ENCODE measurements around the gene VCAN.

VCAN gene

DNA sequence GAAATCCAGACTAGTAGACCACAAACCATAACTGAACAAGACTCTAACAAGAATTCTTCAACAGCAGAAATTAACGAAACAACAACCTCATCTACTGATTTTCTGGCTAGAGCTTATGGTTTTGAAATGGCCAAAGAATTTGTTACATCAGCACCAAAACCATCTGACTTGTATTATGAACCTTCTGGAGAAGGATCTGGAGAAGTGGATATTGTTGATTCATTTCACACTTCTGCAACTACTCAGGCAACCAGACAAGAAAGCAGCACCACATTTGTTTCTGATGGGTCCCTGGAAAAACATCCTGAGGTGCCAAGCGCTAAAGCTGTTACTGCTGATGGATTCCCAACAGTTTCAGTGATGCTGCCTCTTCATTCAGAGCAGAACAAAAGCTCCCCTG is 68.6 kb downstream of the VCAN start:
- no peak for DNase-seq

DNA sequence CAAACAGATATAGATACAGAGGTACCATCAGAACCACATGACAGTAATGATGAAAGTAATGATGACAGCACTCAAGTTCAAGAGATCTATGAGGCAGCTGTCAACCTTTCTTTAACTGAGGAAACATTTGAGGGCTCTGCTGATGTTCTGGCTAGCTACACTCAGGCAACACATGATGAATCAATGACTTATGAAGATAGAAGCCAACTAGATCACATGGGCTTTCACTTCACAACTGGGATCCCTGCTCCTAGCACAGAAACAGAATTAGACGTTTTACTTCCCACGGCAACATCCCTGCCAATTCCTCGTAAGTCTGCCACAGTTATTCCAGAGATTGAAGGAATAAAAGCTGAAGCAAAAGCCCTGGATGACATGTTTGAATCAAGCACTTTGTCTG is 69.2 kb downstream of the VCAN start:
- no peak for DNase-seq

GRCh38 chr5:83542839-83543238 is 71.3 kb downstream of the VCAN start:
- DNase-seq, result no peak

- no peak for DNase-seq
Observed at GRCh38 chr5:83543898-83544297, 72.4 kb downstream of the VCAN start.

GRCh38 chr5:83547161-83547560 is 75.6 kb downstream of the VCAN start:
- no peak for DNase-seq

- DNase-seq, result no peak
Observed at GRCh38 chr5:83547889-83548288, 76.3 kb downstream of the VCAN start.

- DNase-seq, result no peak
Observed at GRCh38 chr5:83548581-83548980, 77.0 kb downstream of the VCAN start.

GRCh38 chr5:83549076-83549475 is 77.5 kb downstream of the VCAN start:
- no peak for DNase-seq

DNA sequence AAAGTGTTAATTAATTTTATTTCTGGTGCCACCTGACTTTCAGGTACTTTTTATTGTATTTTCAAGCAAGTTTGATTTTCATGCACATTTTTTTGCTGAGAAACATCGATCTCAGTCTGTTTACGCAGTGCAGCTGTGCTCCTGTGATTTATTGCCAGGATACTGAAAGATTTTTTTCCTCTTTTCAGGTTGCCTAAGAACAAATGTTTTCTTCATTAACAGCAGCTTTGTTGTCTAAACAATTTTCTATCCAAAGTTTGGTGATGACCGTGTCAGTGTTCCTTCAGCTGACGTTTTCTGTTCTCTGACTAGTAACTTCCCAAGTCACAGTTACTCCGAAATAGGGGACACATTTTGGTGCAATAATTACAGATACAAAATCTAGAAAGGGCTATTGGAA is 78.1 kb downstream of the VCAN start:
- no peak for DNase-seq

DNA sequence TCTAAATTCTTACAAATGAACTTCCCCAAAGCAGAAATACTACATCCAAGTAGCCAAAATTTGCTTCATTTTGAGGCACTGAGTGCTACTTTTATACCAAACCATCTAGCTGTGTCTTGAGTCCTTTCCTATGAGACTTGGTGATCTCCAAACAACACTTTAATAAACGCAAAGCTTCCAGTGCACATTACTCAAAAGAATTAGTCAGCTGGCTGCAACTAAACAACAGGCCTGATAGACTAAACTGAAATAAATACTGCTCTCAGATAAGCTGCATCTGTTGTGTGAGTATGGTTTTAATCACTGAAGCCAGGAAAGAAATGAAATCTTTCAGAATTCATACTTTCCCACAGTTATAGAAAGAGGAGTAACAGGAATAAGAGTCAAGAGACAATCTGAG is 80.3 kb downstream of the VCAN start:
- DNase-seq, result no peak

- no peak for DNase-seq
Observed at GRCh38 chr5:83552275-83552674, 80.7 kb downstream of the VCAN start.

GRCh38 chr5:83553000-83553486 is 81.5 kb downstream of the VCAN start:
- no peak for DNase-seq

- DNase-seq, result no peak
Observed at GRCh38 chr5:83554133-83554532, 82.6 kb downstream of the VCAN start.

GRCh38 chr5:83554686-83555085 is 83.1 kb downstream of the VCAN start:
- no peak for DNase-seq

- no peak for DNase-seq
Observed at GRCh38 chr5:83555263-83555662, 83.7 kb downstream of the VCAN start.

DNA sequence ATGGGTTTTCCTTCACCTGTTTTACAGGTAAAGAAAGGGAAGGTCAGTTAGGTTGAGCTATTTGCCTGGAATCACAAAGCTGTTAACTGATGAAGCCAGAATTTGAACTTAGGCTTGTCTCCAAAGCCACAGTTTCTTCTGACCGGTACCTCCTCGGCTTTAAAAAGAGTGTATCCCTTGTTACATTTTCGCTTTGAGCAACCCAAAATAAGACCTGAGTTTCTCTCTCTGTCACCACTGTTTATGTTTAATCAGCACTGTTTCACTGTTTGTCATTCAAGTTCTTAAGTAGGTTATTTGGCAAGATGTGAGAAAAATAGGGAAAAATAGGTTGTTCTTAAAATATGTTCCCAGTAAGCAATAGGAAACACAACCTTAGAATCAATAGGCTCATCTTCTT is 84.6 kb downstream of the VCAN start:
- DNase-seq, result no peak

DNA sequence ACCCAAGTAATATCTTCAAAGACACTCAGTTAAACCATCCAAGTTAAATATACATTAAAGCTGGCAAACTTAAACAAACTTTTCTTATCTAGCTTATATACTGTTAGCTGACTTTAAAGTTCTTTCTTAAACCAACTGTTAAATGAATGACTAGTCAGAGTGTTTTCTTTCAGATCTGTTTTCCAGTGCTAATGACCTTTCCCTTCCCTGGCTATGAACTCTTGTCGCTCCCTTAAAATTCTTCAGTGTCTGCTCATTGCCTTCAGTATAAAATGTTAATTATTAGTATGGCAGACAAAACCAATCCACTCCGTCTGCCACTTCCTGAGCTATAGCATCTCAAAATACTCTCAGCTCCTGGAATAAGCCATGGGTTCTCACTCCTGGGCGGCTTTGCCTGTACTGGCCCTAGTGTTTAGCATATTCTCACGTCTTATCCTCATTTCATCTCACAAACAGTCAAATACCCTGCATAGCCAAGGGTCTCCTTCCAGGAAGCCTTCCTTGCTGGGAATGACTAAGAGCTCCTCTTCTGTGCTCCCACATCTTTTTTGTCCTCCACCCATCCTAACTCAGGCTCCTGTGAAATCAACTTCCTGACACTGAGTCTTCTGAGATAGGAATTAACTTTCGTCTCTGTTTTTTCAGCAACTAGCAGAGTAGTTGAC is 87.7 kb downstream of the VCAN start:
- DNase-seq, result no peak

- no peak for DNase-seq
Observed at GRCh38 chr5:83562071-83562606, 90.6 kb downstream of the VCAN start.

DNA sequence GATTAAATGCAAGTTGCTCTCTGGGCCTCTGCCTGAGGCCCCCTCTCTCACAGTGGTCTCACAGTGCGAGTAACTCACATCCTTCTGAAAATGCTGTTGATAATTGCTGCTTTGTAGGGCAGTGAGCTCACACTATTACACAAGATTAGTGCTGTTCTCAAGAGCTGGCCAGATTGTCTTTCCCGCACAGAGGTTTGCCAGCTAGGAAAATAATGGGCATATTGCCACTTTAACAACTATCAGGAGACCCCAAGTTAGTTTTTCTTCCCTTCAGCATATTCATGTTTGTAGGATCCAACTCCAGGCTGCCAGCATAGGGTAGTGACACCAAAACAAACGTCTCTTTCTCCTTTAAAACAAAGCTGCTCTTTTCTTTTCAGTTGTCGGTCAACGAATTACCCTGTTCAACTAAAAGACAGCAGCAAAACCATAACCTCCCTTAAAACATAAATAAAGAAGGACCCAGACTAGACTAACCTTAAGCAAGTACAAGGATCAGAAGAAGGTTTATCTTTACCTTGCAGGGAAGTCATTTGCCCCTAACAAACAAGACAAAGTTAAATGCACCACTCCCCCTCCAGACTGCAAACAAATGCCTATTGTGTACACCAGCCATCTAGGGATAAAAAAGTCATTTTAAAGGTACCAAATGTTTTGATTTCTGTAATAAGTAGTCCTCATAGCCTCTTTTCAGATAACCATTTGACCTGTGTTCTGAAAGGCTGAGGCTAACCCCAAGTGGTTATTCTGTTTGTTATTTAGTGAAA is 91.4 kb downstream of the VCAN start:
- no peak for DNase-seq

- no peak for DNase-seq
Observed at GRCh38 chr5:83563631-83564030, 92.1 kb downstream of the VCAN start.

- DNase-seq, result peak; percentile 21
Observed at GRCh38 chr5:83564069-83564749, 92.7 kb downstream of the VCAN start.

GRCh38 chr5:83567741-83568140 is 96.2 kb downstream of the VCAN start:
- DNase-seq, result no peak

- no peak for DNase-seq
Observed at GRCh38 chr5:83568186-83568585, 96.6 kb downstream of the VCAN start.

DNA sequence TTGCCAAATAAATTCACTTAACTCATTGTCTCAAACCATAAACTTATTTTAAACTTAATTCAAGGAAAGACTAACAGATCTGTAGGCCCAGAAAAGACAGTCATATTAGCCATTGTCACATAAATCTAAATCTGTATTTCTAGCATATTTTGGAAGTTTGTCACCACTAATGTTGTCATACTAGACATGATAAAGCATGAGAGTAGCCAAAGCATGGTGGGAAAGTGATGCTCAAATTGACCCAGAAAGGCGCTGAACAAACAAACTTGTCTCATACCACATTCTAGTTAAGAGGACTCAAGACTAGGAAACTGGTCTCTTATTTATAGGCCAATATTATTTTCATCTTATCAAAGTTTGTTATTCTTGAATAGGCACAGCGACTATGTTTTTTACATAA is 99.4 kb downstream of the VCAN start:
- DNase-seq, result no peak
